HepG2 (cell line): ENCODE data around the gene DIS3L2. TPM values are rescaled to one million over a fixed set of nuclear protein-coding genes. Genes with fewer than 3 reads are reported as not detected.

ENCODE experiments used
- AHDC1 ChIP-seq: sonication (generic); formaldehyde crosslinking; IDR thresholded peaks from 2 replicates; pipeline ENCODE4 v1.5.1; 2020; ENCODE audit warnings: mild to moderate bottlenecking, missing genetic modification reagents, borderline replicate concordance
- GABPA ChIP-seq, 2 experiments: IDR thresholded peaks; 2 replicates each; pipeline ENCODE4 v1.6.1; 2011 to 2016; ENCODE audit warnings: low read depth in 2 of 2, low read length in 1 of 2, missing biosample characterization in 1 of 2, missing genetic modification characterization in 1 of 2
- HDAC1 ChIP-seq: sonication (generic); formaldehyde crosslinking; IDR thresholded peaks from 2 replicates; pipeline ENCODE4 v1.5.1; 2020; ENCODE audit warnings: mild to moderate bottlenecking, missing genetic modification reagents
- HNF4A ChIP-seq: sonication (generic); formaldehyde crosslinking; IDR thresholded peaks from 2 replicates; pipeline ENCODE4 v1.4.0; 2020; ENCODE audit warnings: missing genetic modification reagents
- KMT2A ChIP-seq: sonication (generic); formaldehyde crosslinking; IDR thresholded peaks from 2 replicates; pipeline ENCODE4 v1.4.0; 2020; ENCODE audit warnings: missing genetic modification reagents
- NR2F1 ChIP-seq, 2 experiments: fragments of 450-650 bp in 1 of 2; formaldehyde crosslinking in 1 of 2; IDR thresholded peaks; 2 replicates each; pipeline versions ENCODE4 v1.5.0 to v1.6.1; 2016 to 2020; ENCODE audit warnings: mild to moderate bottlenecking in 1 of 2, missing compliant biosample characterization in 1 of 2, missing genetic modification reagents in 1 of 2, moderate library complexity in 1 of 2
- TEAD2 ChIP-seq: sonication (generic); formaldehyde crosslinking; IDR thresholded peaks from 2 replicates; pipeline ENCODE4 v1.9.0; 2021; ENCODE audit warnings: missing genetic modification reagents
- THRA ChIP-seq: sonication (generic); formaldehyde crosslinking; IDR thresholded peaks from 2 replicates; pipeline ENCODE4 v1.4.0; 2020; ENCODE audit warnings: missing genetic modification reagents, borderline replicate concordance
- ZFP90 ChIP-seq: sonication (generic); formaldehyde crosslinking; IDR thresholded peaks from 2 replicates; pipeline ENCODE4 v1.8.0; 2022; ENCODE audit warnings: missing genetic modification reagents, mild to moderate bottlenecking, inconsistent platforms, borderline replicate concordance
- ZMYM4 ChIP-seq: sonication (generic); formaldehyde crosslinking; IDR thresholded peaks from 2 replicates; pipeline ENCODE4 v1.8.1; 2023; ENCODE audit warnings: mild to moderate bottlenecking, missing genetic modification reagents
- ZNF549 ChIP-seq: sonication (generic); formaldehyde crosslinking; IDR thresholded peaks from 2 replicates; pipeline ENCODE4 v1.5.0; 2020; ENCODE audit warnings: missing genetic modification reagents
- ZNF552 ChIP-seq: sonication (generic); formaldehyde crosslinking; IDR thresholded peaks from 2 replicates; pipeline ENCODE4 v1.9.0; 2022; ENCODE audit warnings: missing genetic modification reagents, mild to moderate bottlenecking, borderline replicate concordance
- polyA plus RNA-seq, 8 experiments: library from polyadenylated mRNA; depleted of rRNA in 3 of 8; stranded (reverse) in 7 of 8; unstranded in 1 of 8; fragments of >200 nt; fragmentation: Illumina TruSeq in 4 of 8; extraction: Trizol in 4 of 8; gene quantifications; 2 replicates each; pipeline versions ENCODE4 v1.2.1 to v1.2.3, GENCODE V29; 2011 to 2016; ENCODE audit warnings: low read depth in 4 of 8, missing spikeins in 1 of 8, mixed read lengths in 1 of 8; ENCODE audit not compliant: insufficient read depth in 1 of 8
- total RNA-seq, 5 experiments: library from RNA; depleted of rRNA; stranded (reverse); fragments of >200 nt; fragmentation: Illumina TruSeq; extraction: Trizol; gene quantifications; 2 replicates each; pipeline ENCODE4 v1.2.3, GENCODE V29; 2016; ENCODE audit warnings: low read depth in 1 of 5
- TF ChIP-seq, protein P1 (sequence below): sonication (generic); formaldehyde crosslinking; IDR thresholded peaks from 2 replicates; pipeline ENCODE4 v1.4.0; 2020; ENCODE audit warnings: missing genetic modification reagents, mild to moderate bottlenecking, borderline replicate concordance
- TF ChIP-seq, protein P2 (sequence below), 2 experiments: IDR thresholded peaks; 2 replicates each; pipeline ENCODE4 v1.6.1; 2011 to 2012; ENCODE audit warnings: low read length in 2 of 2, borderline replicate concordance in 1 of 2, low read depth in 1 of 2, mild to moderate bottlenecking in 1 of 2, moderate library complexity in 1 of 2

The DIS3L2 gene
- total and polyA plus RNA-seq, 2 of the 13 experiments (the other 11 are each of a cell fraction or from before 2014, with no cell fraction given), result 7.0 to 23.9 TPM

- TF ChIP-seq AHDC1 (CRISPR knock-in tag) (0 out of 2 replicates have a peak, but pooled peaks have one; percentile 29), NR2F1 (CRISPR knock-in tag; IDR thresholded peaks at IDR 0.05) (peak in 1 of 2 experiments; percentile 51; a peak in 1 of 4 replicates), HNF4A (CRISPR knock-in tag) (peak; percentile 84), ZMYM4 (CRISPR knock-in tag) (0 out of 2 replicates have a peak, but pooled peaks have one; percentile 29), KMT2A (CRISPR knock-in tag) (0 out of 2 replicates have a peak, but pooled peaks have one; percentile 38), GABPA (IDR thresholded peaks at IDR 0.05; ENCODE audit: low read depth, low read length) (no peak), GABPA (CRISPR knock-in tag; IDR thresholded peaks at IDR 0.05; ENCODE audit: low read depth) (peak; percentile 21; the same call in 1 of the 2 replicates), ZNF549 (CRISPR knock-in tag) (0 out of 2 replicates have a peak, but pooled peaks have one; percentile 65), TEAD2 (CRISPR knock-in tag) (no peak), ZNF552 (CRISPR knock-in tag) (no peak), HDAC1 (CRISPR knock-in tag) (peak; percentile 37; the same call in 1 of the 2 replicates), THRA (CRISPR knock-in tag) (no peak), ZFP90 (CRISPR knock-in tag) (no peak)
- TF ChIP-seq, protein P1, sequence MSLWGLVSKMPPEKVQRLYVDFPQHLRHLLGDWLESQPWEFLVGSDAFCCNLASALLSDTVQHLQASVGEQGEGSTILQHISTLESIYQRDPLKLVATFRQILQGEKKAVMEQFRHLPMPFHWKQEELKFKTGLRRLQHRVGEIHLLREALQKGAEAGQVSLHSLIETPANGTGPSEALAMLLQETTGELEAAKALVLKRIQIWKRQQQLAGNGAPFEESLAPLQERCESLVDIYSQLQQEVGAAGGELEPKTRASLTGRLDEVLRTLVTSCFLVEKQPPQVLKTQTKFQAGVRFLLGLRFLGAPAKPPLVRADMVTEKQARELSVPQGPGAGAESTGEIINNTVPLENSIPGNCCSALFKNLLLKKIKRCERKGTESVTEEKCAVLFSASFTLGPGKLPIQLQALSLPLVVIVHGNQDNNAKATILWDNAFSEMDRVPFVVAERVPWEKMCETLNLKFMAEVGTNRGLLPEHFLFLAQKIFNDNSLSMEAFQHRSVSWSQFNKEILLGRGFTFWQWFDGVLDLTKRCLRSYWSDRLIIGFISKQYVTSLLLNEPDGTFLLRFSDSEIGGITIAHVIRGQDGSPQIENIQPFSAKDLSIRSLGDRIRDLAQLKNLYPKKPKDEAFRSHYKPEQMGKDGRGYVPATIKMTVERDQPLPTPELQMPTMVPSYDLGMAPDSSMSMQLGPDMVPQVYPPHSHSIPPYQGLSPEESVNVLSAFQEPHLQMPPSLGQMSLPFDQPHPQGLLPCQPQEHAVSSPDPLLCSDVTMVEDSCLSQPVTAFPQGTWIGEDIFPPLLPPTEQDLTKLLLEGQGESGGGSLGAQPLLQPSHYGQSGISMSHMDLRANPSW (CRISPR knock-in tag), result no peak
- TF ChIP-seq, protein P2, sequence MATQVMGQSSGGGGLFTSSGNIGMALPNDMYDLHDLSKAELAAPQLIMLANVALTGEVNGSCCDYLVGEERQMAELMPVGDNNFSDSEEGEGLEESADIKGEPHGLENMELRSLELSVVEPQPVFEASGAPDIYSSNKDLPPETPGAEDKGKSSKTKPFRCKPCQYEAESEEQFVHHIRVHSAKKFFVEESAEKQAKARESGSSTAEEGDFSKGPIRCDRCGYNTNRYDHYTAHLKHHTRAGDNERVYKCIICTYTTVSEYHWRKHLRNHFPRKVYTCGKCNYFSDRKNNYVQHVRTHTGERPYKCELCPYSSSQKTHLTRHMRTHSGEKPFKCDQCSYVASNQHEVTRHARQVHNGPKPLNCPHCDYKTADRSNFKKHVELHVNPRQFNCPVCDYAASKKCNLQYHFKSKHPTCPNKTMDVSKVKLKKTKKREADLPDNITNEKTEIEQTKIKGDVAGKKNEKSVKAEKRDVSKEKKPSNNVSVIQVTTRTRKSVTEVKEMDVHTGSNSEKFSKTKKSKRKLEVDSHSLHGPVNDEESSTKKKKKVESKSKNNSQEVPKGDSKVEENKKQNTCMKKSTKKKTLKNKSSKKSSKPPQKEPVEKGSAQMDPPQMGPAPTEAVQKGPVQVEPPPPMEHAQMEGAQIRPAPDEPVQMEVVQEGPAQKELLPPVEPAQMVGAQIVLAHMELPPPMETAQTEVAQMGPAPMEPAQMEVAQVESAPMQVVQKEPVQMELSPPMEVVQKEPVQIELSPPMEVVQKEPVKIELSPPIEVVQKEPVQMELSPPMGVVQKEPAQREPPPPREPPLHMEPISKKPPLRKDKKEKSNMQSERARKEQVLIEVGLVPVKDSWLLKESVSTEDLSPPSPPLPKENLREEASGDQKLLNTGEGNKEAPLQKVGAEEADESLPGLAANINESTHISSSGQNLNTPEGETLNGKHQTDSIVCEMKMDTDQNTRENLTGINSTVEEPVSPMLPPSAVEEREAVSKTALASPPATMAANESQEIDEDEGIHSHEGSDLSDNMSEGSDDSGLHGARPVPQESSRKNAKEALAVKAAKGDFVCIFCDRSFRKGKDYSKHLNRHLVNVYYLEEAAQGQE (IDR thresholded peaks at IDR 0.05; ENCODE audit: borderline replicate concordance in 1 of 2, low read depth in 1 of 2, low read length in 2 of 2), result no peak
These were observed 25.7 kb downstream of the DIS3L2 start (continued) for GRCh38 chr2:231987124-231987727.
